ENCODE results near the gene MATN1. TPM values are rescaled to one million over a fixed set of nuclear protein-coding genes. Genes with fewer than 3 reads are reported as not detected.

Gene MATN1
- total and polyA plus RNA-seq, 4 donors: 0.19 TPM; not detected in 3

DNA sequence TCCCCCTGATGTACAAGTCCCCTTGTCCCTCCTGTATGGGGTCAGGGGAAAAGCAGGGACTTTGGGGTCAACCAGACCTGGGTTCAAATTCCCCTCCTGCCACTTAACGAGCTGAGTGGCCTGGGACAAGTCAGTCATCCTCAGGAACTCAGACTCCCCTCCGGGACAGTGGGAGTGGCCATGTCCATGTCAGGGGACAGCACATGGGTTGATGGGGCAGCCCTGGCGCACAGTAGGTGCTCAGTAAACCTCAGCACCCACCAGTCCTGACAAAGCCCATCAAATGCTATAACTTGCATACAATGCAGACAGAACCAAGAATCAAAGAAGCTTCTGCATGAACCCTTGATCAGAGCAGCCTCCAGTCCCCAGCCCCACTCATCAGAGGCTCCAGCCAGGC is 30.0 kb downstream of the MATN1 start:
- H3K9ac ChIP-seq (ENCODE audit: low read depth in 1 of 2, low read length in 2 of 2): no peak overlapping the region
- no peak overlapping the region for H3K4me3 ChIP-seq (ENCODE audit: low read depth in 1 of 3, low read length in 3 of 3)
- no peaks in the 10 kb centered on the region for H3K36me3 ChIP-seq (ENCODE audit: control insufficient read depth in 4 of 4, insufficient read depth in 3 of 4, low read depth in 1 of 4, low read length in 3 of 4)
- no peaks in the 10 kb centered on the region for H3K4me1 ChIP-seq (ENCODE audit: control insufficient read depth in 4 of 4, insufficient read depth in 4 of 4, low read length in 3 of 4)
- H3K27ac ChIP-seq (ENCODE audit: low read depth in 1 of 2, low read length in 2 of 2): no peak overlapping the region
- WGBS: 73% methylated on average over 3 of the region's 3 CpGs
- no peaks in the 10 kb centered on the region for H3K27me3 ChIP-seq (ENCODE audit: control insufficient read depth in 4 of 4, insufficient read depth in 4 of 4, low read length in 3 of 4)
- DNase-seq (ENCODE audit: low spot score): no peak
- no peaks in the 10 kb centered on the region for H3K9me3 ChIP-seq (ENCODE audit: control insufficient read depth in 4 of 4, low read length in 3 of 4)
- TF ChIP-seq NR2F2 (IDR thresholded peaks at IDR 0.05): no peak
- TF ChIP-seq, protein P1, sequence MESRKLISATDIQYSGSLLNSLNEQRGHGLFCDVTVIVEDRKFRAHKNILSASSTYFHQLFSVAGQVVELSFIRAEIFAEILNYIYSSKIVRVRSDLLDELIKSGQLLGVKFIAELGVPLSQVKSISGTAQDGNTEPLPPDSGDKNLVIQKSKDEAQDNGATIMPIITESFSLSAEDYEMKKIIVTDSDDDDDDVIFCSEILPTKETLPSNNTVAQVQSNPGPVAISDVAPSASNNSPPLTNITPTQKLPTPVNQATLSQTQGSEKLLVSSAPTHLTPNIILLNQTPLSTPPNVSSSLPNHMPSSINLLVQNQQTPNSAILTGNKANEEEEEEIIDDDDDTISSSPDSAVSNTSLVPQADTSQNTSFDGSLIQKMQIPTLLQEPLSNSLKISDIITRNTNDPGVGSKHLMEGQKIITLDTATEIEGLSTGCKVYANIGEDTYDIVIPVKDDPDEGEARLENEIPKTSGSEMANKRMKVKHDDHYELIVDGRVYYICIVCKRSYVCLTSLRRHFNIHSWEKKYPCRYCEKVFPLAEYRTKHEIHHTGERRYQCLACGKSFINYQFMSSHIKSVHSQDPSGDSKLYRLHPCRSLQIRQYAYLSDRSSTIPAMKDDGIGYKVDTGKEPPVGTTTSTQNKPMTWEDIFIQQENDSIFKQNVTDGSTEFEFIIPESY (IDR thresholded peaks at IDR 0.05): no peak
- TF ChIP-seq GABPA (IDR thresholded peaks at IDR 0.05 in 1 of 2, conservative IDR thresholded peaks at IDR 0.05 in 1 of 2): no peak
- no peak for TF ChIP-seq RXRA (IDR thresholded peaks at IDR 0.05)
- no peak for TF ChIP-seq HNF4G (IDR thresholded peaks at IDR 0.05)
- TF ChIP-seq TAF1 (conservative IDR thresholded peaks at IDR 0.05): no peak
- no peak for TF ChIP-seq CTCF (IDR thresholded peaks at IDR 0.05; ENCODE audit: low read depth, low read length, missing input control)
- no peak for TF ChIP-seq HNF4A (conservative IDR thresholded peaks at IDR 0.05)
- no peak for TF ChIP-seq FOXA1 (IDR thresholded peaks at IDR 0.05)
- TF ChIP-seq EGR1 (IDR thresholded peaks at IDR 0.05; ENCODE audit: low read depth in 2 of 2): no peak
- TF ChIP-seq MAX (IDR thresholded peaks at IDR 0.05): no peak
- no peak for TF ChIP-seq YY1 (IDR thresholded peaks at IDR 0.05)
- TF ChIP-seq SP1 (IDR thresholded peaks at IDR 0.05): no peak
- TF ChIP-seq FOXA2 (IDR thresholded peaks at IDR 0.05): no peak
- no peak for TF ChIP-seq JUND (IDR thresholded peaks at IDR 0.05)
- TF ChIP-seq, protein P2, sequence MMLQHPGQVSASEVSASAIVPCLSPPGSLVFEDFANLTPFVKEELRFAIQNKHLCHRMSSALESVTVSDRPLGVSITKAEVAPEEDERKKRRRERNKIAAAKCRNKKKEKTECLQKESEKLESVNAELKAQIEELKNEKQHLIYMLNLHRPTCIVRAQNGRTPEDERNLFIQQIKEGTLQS (IDR thresholded peaks at IDR 0.05): no peak

DNA sequence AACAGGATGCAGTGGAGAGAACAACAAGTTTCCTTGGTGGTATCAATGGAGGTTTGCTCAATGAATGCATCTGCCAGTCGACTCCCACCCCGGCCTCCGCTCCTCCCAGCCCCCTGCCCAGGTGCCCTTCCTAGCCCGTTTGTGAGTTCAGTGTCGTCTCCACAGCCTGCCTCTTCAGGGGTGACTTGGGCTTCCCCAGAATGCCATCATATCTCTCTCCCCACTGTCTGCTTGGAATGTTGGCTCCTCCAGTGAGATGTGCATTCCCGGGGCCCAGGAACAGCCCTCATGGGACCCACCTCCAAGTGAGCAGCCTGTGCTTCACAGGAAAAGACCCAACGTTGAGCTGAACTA is 30.5 kb downstream of the MATN1 start:
- no peak overlapping the region for H3K9ac ChIP-seq (ENCODE audit: low read depth in 1 of 2, low read length in 2 of 2)
- no peaks in the 10 kb centered on the region for H3K4me1 ChIP-seq (ENCODE audit: control insufficient read depth in 4 of 4, insufficient read depth in 4 of 4, low read length in 3 of 4)
- no peaks in the 10 kb centered on the region for H3K27me3 ChIP-seq (ENCODE audit: control insufficient read depth in 4 of 4, insufficient read depth in 4 of 4, low read length in 3 of 4)
- no peaks in the 10 kb centered on the region for H3K9me3 ChIP-seq (ENCODE audit: control insufficient read depth in 4 of 4, low read length in 3 of 4)
- H3K27ac ChIP-seq (ENCODE audit: low read depth in 1 of 2, low read length in 2 of 2): no peak overlapping the region
- TF ChIP-seq CTCF (IDR thresholded peaks at IDR 0.05; ENCODE audit: low read depth, low read length, missing input control) (no peak), RAD21 (IDR thresholded peaks at IDR 0.05) (no peak), NR2F2 (IDR thresholded peaks at IDR 0.05) (no peak), MAX (IDR thresholded peaks at IDR 0.05) (no peak)
- 77% methylated on average over 7 of the region's 7 CpGs for WGBS
- no peak overlapping the region for H3K4me3 ChIP-seq (ENCODE audit: low read depth in 1 of 3, low read length in 3 of 3)
- H3K36me3 ChIP-seq (ENCODE audit: control insufficient read depth in 4 of 4, insufficient read depth in 3 of 4, low read depth in 1 of 4, low read length in 3 of 4): no peaks in the 10 kb centered on the region
- DNase-seq (ENCODE audit: low spot score): no peak
